ENCODE measurements around the gene TPH2.

The TPH2 gene

GRCh38 chr12:71938728-71939385, at the start of gene TPH2:
TSS of gene TPH2 (plus strand) at chr12:71938845. CDS start at chr12:71938987, 142 bp downstream.
- peak; percentile 42 for DNase-seq (ENCODE audit: low read depth)

GRCh38 chr12:71890475-71890874, 48.2 kb upstream of the TPH2 start:
- DNase-seq (ENCODE audit: low read depth) = no peak

- no peak for DNase-seq (ENCODE audit: low read depth)
Observed at GRCh38 chr12:71892059-71892458, 46.6 kb upstream of the TPH2 start.

- DNase-seq (ENCODE audit: low read depth) = no peak
Observed at GRCh38 chr12:71896205-71896882, 42.3 kb upstream of the TPH2 start.

GRCh38 chr12:71900091-71900490, 38.6 kb upstream of the TPH2 start:
- DNase-seq (ENCODE audit: low read depth) = no peak

- no peak for DNase-seq (ENCODE audit: low read depth)
Observed at GRCh38 chr12:71904629-71905028, 34.0 kb upstream of the TPH2 start.

GRCh38 chr12:71935594-71935993, 3.1 kb upstream of the TPH2 start:
- no peak for DNase-seq (ENCODE audit: low read depth)

- DNase-seq (ENCODE audit: low read depth) = no peak
Observed at GRCh38 chr12:71940068-71940467, 1.4 kb downstream of the TPH2 start.

GRCh38 chr12:71941174-71941573, 2.5 kb downstream of the TPH2 start:
- no peak for DNase-seq (ENCODE audit: low read depth)

GRCh38 chr12:71942259-71942658, 3.6 kb downstream of the TPH2 start:
- DNase-seq (ENCODE audit: low read depth) = no peak

- DNase-seq (ENCODE audit: low read depth) = no peak
Observed at GRCh38 chr12:71942703-71943102, 4.1 kb downstream of the TPH2 start.

- no peak for DNase-seq (ENCODE audit: low read depth)
Observed at GRCh38 chr12:71945121-71945520, 6.5 kb downstream of the TPH2 start.

- DNase-seq (ENCODE audit: low read depth) = no peak
Observed at GRCh38 chr12:71945883-71946282, 7.2 kb downstream of the TPH2 start.

- no peak for DNase-seq (ENCODE audit: low read depth)
Observed at GRCh38 chr12:71947645-71948105, 9.0 kb downstream of the TPH2 start.

GRCh38 chr12:71948390-71948789, 9.7 kb downstream of the TPH2 start:
- no peak for DNase-seq (ENCODE audit: low read depth)

GRCh38 chr12:71949646-71950045, 11.0 kb downstream of the TPH2 start:
- no peak for DNase-seq (ENCODE audit: low read depth)

GRCh38 chr12:71950404-71950803, 11.8 kb downstream of the TPH2 start:
- DNase-seq (ENCODE audit: low read depth) = no peak

GRCh38 chr12:71950819-71951218, 12.2 kb downstream of the TPH2 start:
- DNase-seq (ENCODE audit: low read depth) = no peak

- peak; percentile 20 for DNase-seq (ENCODE audit: low read depth)
Observed at GRCh38 chr12:71954083-71954778, 15.6 kb downstream of the TPH2 start.

- DNase-seq (ENCODE audit: low read depth) = no peak
Observed at GRCh38 chr12:71954861-71955260, 16.2 kb downstream of the TPH2 start.

- no peak for DNase-seq (ENCODE audit: low read depth)
Observed at GRCh38 chr12:71955970-71956369, 17.3 kb downstream of the TPH2 start.

GRCh38 chr12:71958056-71958455, 19.4 kb downstream of the TPH2 start:
- no peak for DNase-seq (ENCODE audit: low read depth)

GRCh38 chr12:71958457-71958856, 19.8 kb downstream of the TPH2 start:
- DNase-seq (ENCODE audit: low read depth) = no peak
